CD8-positive, alpha-beta memory T cell (primary cell): ENCODE measurements around the gene VRK3. TPM values are rescaled to one million over a fixed set of nuclear protein-coding genes. Genes with fewer than 3 reads are reported as not detected.

Experiments used
- CTCF ChIA-PET: fragments of 350-600 bp; sonication (Branson Sonifier 250); formaldehyde crosslinking; loops from one replicate; lab custom pipeline; 2021; ENCODE audit warnings: antibody characterized with exemption; lab: Charles Lee
- POLR2A ChIA-PET: fragments of 350-600 bp; sonication (Branson Sonifier 250); formaldehyde crosslinking; loops from one replicate; lab custom pipeline; 2021; ENCODE audit warnings: antibody characterized with exemption; lab: Charles Lee
- DNase-seq, 5 donors: peaks; one replicate each; pipeline versions ENCODE4 v3.0.0 to v3.0.0-alpha.2; 2020 to 2022; ENCODE audit warnings: mixed read lengths in 1 of 5
- H3K27ac ChIP-seq: one replicate; pipeline ENCODE4 v1.7.0; 2013; ENCODE audit warnings: low read depth, mild to moderate bottlenecking, low read length, moderate library complexity
- H3K27me3 ChIP-seq: 2 replicates; pipeline ENCODE4 v1.7.0; 2013; ENCODE audit warnings: low read length, mild to moderate bottlenecking; ENCODE audit not compliant: insufficient read depth, poor library complexity, severe bottlenecking
- H3K36me3 ChIP-seq: 2 replicates; pipeline ENCODE4 v1.7.0; 2013; ENCODE audit warnings: mild to moderate bottlenecking, low read length, moderate library complexity; ENCODE audit not compliant: insufficient read depth
- H3K4me1 ChIP-seq: 2 replicates; pipeline ENCODE4 v1.7.0; 2013; ENCODE audit warnings: mild to moderate bottlenecking, low read length, moderate library complexity; ENCODE audit not compliant: insufficient read depth
- H3K4me3 ChIP-seq: 2 replicates; pipeline ENCODE4 v1.7.0; 2013; ENCODE audit warnings: mild to moderate bottlenecking, low read length
- H3K9me3 ChIP-seq: 2 replicates; pipeline ENCODE4 v1.7.0; 2013; ENCODE audit warnings: mild to moderate bottlenecking, low read length
- H3K27ac Mint-ChIP-seq, 8 donors: one replicate each; pipeline ENCODE4 v1.8.0; 2020 to 2021; ENCODE audit warnings: mixed read lengths in 8 of 8, mild to moderate bottlenecking in 6 of 8, inconsistent platforms in 3 of 8, moderate library complexity in 3 of 8
- H3K27me3 Mint-ChIP-seq, 2 donors: one replicate each; pipeline ENCODE4 v1.8.0; 2020 to 2021; ENCODE audit warnings: mixed read lengths in 2 of 2, mild to moderate bottlenecking in 1 of 2, moderate library complexity in 1 of 2
- H3K36me3 Mint-ChIP-seq, 3 donors: one replicate each; pipeline ENCODE4 v1.8.0; 2020 to 2021; ENCODE audit warnings: mixed read lengths in 3 of 3, inconsistent platforms in 1 of 3, mild to moderate bottlenecking in 1 of 3
- H3K4me1 Mint-ChIP-seq, 3 donors: one replicate each; pipeline ENCODE4 v1.8.0; 2020 to 2021; ENCODE audit warnings: mixed read lengths in 3 of 3, inconsistent platforms in 1 of 3, mild to moderate bottlenecking in 1 of 3
- H3K4me3 Mint-ChIP-seq, 7 donors: one replicate each; pipeline ENCODE4 v1.8.0; 2020 to 2021; ENCODE audit warnings: mixed read lengths in 7 of 7, mild to moderate bottlenecking in 6 of 7, moderate library complexity in 4 of 7, inconsistent platforms in 2 of 7
- H3K9me3 Mint-ChIP-seq, 5 donors: one replicate each; pipeline ENCODE4 v1.8.0; 2020 to 2022; ENCODE audit warnings: mixed read lengths in 5 of 5, mild to moderate bottlenecking in 3 of 5, moderate library complexity in 2 of 5, inconsistent platforms in 1 of 5
- polyA plus RNA-seq: library from polyadenylated mRNA; unstranded; fragments of 300-500 nt; fragmentation: Illumina TruSeq; gene quantifications from one replicate; pipeline ENCODE4 v1.2.3, GENCODE V29; 2021
- total RNA-seq, 2 experiments: library from RNA; stranded (reverse); gene quantifications; one replicate each; pipeline ENCODE4 v1.2.3, GENCODE V29; 2021

VRK3 gene
- total and polyA plus RNA-seq, 3 experiments from 2014 or later, result 62.4 to 92.7 (median 66.5) TPM

GRCh38 chr19:49986354-49986753 is 38.8 kb downstream of the VRK3 start:
- Mint-ChIP-seq H3K36me3 (peaks cover 4 to 86% (median 23%) of the 10 kb centered on the region in 3 donors), H3K4me3 (no peak overlapping the region), H3K9me3 (no peaks in the 10 kb centered on the region), H3K27ac (no peak overlapping the region), H3K4me1 (peaks cover 0 to 4% (median 0%) of the 10 kb centered on the region in 3 donors), H3K27me3 (no peaks in the 10 kb centered on the region)
- H3K27me3 ChIP-seq, result no peaks in the 10 kb centered on the region
- DNase-seq, result no peak
- H3K4me1 ChIP-seq, result no peaks in the 10 kb centered on the region
- ChIA-PET CTCF (interaction anchor here (1.4 kb wide), 1 partner anchor 49 kb away, joined by 7 read pairs; no protein-coding TSS in a partner anchor), POLR2A (no interaction called here)
- no peak overlapping the region for H3K27ac ChIP-seq
- no peak overlapping the region for H3K4me3 ChIP-seq
- no peaks in the 10 kb centered on the region for H3K9me3 ChIP-seq
- H3K36me3 ChIP-seq, result peaks cover 24% of the 10 kb centered on the region

DNA sequence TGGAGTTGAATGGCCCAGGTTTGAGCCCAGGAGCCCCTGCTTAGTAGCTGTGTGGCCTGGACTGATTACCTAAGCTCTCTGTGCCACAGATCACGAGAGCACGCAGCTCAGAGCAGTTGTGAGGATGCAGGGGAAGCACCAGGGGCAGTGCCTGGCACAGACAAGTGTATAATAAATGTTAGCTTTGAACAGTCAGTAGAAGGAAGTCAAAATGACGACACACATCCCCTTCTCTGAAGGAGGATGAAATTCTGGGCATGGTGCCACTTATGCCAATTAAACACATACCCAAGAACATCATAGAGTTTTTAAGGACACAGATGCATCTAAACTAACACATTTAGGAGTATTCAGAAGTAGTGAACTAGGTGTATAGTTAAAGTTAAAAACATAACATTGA is 39.3 kb downstream of the VRK3 start:
- no peaks in the 10 kb centered on the region for H3K9me3 Mint-ChIP-seq
- no peak overlapping the region for H3K4me3 Mint-ChIP-seq
- Histone ChIP-seq H3K4me1 (no peaks in the 10 kb centered on the region), H3K9me3 (no peaks in the 10 kb centered on the region), H3K36me3 (peaks cover 20% of the 10 kb centered on the region), H3K27ac (no peak overlapping the region), H3K27me3 (no peaks in the 10 kb centered on the region), H3K4me3 (no peak overlapping the region)
- CTCF ChIA-PET, result interaction anchor here (0.6 to 1.4 kb wide), 2 partner anchors 47 to 269 kb away, joined by 3 to 7 read pairs; no protein-coding TSS in a partner anchor
- POLR2A ChIA-PET, result no interaction called here
- H3K27ac Mint-ChIP-seq, result peak overlapping the region in 1 of 8 donors; percentile 61
- H3K27me3 Mint-ChIP-seq, result no peaks in the 10 kb centered on the region
- peaks cover 0 to 4% (median 0%) of the 10 kb centered on the region in 3 donors for H3K4me1 Mint-ChIP-seq
- DNase-seq, result no peak
- H3K36me3 Mint-ChIP-seq, result peaks cover 4 to 86% (median 21%) of the 10 kb centered on the region in 3 donors

GRCh38 chr19:49984491-49984890 is 40.7 kb downstream of the VRK3 start:
- no peak overlapping the region for H3K27ac Mint-ChIP-seq
- no peaks in the 10 kb centered on the region for H3K9me3 ChIP-seq
- no peak overlapping the region for H3K4me3 ChIP-seq
- no peaks in the 10 kb centered on the region for H3K27me3 ChIP-seq
- CTCF ChIA-PET, result interaction anchor here (1.2 to 1.6 kb wide), 3 partner anchors 13 to 47 kb away, joined by 5 to 7 read pairs (median 6); no protein-coding TSS in a partner anchor
- peaks cover 4 to 84% (median 21%) of the 10 kb centered on the region in 3 donors for H3K36me3 Mint-ChIP-seq
- H3K9me3 Mint-ChIP-seq, result no peaks in the 10 kb centered on the region
- H3K4me1 ChIP-seq, result no peaks in the 10 kb centered on the region
- H3K4me3 Mint-ChIP-seq, result no peak overlapping the region
- H3K27ac ChIP-seq, result no peak overlapping the region
- peaks cover 0 to 4% (median 0%) of the 10 kb centered on the region in 3 donors for H3K4me1 Mint-ChIP-seq
- POLR2A ChIA-PET, result no interaction called here
- H3K27me3 Mint-ChIP-seq, result no peaks in the 10 kb centered on the region
- peaks cover 20% of the 10 kb centered on the region for H3K36me3 ChIP-seq
- no peak for DNase-seq

GRCh38 chr19:49983645-49984229 is 41.4 kb downstream of the VRK3 start:
- peaks cover 20% of the 10 kb centered on the region for H3K36me3 ChIP-seq
- no peak overlapping the region for H3K27ac ChIP-seq
- H3K4me1 ChIP-seq, result no peaks in the 10 kb centered on the region
- POLR2A ChIA-PET, result no interaction called here
- Mint-ChIP-seq H3K9me3 (no peaks in the 10 kb centered on the region), H3K4me3 (no peak overlapping the region), H3K4me1 (peaks cover 0 to 4% (median 0%) of the 10 kb centered on the region in 3 donors), H3K36me3 (peaks cover 4 to 84% (median 17%) of the 10 kb centered on the region in 3 donors), H3K27me3 (no peaks in the 10 kb centered on the region), H3K27ac (peak overlapping the region in 2 of 8 donors; percentile 23 to 78)
- no peak overlapping the region for H3K4me3 ChIP-seq
- CTCF ChIA-PET, result interaction anchor here (1.2 to 2.0 kb wide), 3 partner anchors 14 to 413 kb away, joined by 3 to 8 read pairs (median 5); no protein-coding TSS in a partner anchor
- H3K9me3 ChIP-seq, result no peaks in the 10 kb centered on the region
- DNase-seq, result peak; percentile 52 to 79 (median 68)
- H3K27me3 ChIP-seq, result no peaks in the 10 kb centered on the region

DNA sequence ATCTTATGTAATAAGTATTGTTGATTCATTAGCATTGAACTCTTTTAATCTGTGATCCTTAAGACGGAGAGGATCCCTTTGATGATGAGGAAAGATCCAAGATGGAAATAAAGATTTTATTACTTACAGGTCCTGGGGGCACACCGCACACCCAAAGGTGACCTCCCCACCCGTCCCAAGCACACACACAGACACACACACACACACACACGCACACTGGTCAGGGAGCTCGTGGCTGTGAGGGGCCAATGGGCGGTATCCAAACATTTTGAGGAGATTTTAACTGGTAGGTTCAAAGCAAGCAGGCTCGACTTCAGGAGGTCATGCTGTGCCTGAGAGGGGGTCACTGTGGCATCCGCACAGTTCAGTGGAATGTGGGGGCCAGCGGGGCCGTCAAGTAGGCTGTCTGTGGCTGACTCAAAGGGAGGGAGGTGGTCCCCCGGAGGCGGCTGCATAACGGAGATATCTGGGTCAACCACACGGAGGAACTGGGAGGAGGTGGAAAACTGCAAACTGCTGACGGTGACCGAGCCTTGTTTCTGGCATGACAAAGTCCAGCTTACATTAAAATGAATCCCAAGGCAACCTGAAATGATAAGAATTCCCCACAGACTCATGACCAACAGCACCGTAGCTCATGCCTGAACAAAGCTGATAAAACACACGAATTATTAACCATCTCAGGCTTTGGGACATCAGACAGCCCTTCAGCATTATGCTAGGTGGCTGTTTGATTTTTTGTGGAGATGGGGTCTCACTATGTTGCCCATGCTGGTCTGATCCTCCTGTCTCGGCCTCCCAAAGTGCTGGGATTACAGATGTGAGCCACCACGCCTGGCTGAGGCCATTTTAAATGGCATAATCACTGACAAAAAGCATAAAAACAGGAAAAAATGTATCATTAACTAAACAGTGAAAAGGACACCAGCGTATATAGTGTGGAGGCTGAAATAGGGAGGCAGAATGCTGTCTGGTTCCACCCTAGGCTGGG is 43.3 kb downstream of the VRK3 start:
- Histone ChIP-seq H3K4me3 (no peak overlapping the region), H3K9me3 (no peaks in the 10 kb centered on the region), H3K36me3 (peaks cover 13% of the 10 kb centered on the region), H3K27ac (no peak overlapping the region), H3K27me3 (no peaks in the 10 kb centered on the region), H3K4me1 (no peaks in the 10 kb centered on the region)
- no peak for DNase-seq
- Mint-ChIP-seq H3K9me3 (no peaks in the 10 kb centered on the region), H3K27ac (peak overlapping the region in 2 of 8 donors; percentile 11 to 68), H3K4me1 (peaks cover 0 to 4% (median 0%) of the 10 kb centered on the region in 3 donors), H3K27me3 (no peaks in the 10 kb centered on the region), H3K4me3 (no peak overlapping the region), H3K36me3 (peaks cover 0 to 87% (median 11%) of the 10 kb centered on the region in 3 donors)
- POLR2A ChIA-PET, result no interaction called here
- CTCF ChIA-PET, result interaction anchor here (2.0 kb wide), 1 partner anchor 44 kb away, joined by 8 read pairs; no protein-coding TSS in a partner anchor

DNA sequence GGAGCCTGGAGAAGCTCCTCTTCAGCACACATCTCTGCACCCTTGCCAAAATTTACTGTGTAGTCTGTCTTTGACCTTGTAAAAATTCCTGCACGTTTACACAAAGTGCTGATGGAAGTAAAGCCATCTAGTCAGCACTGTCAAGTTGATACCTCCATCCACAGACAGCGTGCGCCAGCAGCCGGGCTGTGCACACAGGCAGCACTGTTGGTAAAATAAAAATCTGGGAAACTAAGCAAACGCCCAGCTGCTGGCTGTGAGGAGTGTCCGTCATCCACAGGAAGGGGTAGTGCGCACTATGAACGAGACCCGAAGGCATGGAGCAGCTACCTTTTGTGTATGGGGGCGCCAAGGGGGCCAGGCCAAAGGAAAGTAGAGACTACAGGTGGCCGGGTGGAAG is 46.8 kb downstream of the VRK3 start:
- Histone ChIP-seq H3K36me3 (peaks cover 8% of the 10 kb centered on the region), H3K9me3 (no peaks in the 10 kb centered on the region), H3K27me3 (no peaks in the 10 kb centered on the region), H3K4me3 (no peak overlapping the region), H3K27ac (no peak overlapping the region), H3K4me1 (no peaks in the 10 kb centered on the region)
- Mint-ChIP-seq H3K4me3 (no peak overlapping the region), H3K4me1 (no peaks in the 10 kb centered on the region), H3K27ac (no peak overlapping the region), H3K27me3 (no peaks in the 10 kb centered on the region), H3K9me3 (no peaks in the 10 kb centered on the region), H3K36me3 (peaks cover 0 to 73% (median 5%) of the 10 kb centered on the region in 3 donors)
- CTCF ChIA-PET, result no interaction called here
- DNase-seq, result no peak
- POLR2A ChIA-PET, result no interaction called here

GRCh38 chr19:49977881-49978280 is 47.3 kb downstream of the VRK3 start:
- Histone ChIP-seq H3K4me1 (no peaks in the 10 kb centered on the region), H3K27ac (no peak overlapping the region), H3K4me3 (no peak overlapping the region), H3K27me3 (no peaks in the 10 kb centered on the region), H3K9me3 (no peaks in the 10 kb centered on the region), H3K36me3 (peaks cover 8% of the 10 kb centered on the region)
- Mint-ChIP-seq H3K4me1 (no peaks in the 10 kb centered on the region), H3K36me3 (peaks cover 0 to 73% (median 5%) of the 10 kb centered on the region in 3 donors), H3K27ac (no peak overlapping the region), H3K27me3 (no peaks in the 10 kb centered on the region), H3K9me3 (no peaks in the 10 kb centered on the region), H3K4me3 (no peak overlapping the region)
- POLR2A ChIA-PET, result no interaction called here
- CTCF ChIA-PET, result no interaction called here
- DNase-seq, result no peak
